Stimulated activated CD4-positive, alpha-beta T cell treated with anti-CD3 and anti-CD28 coated beads, TNF-alpha, amount 100 ng/mL, for 1 hour (primary cell): ENCODE results near the gene LRRC9.
"Not testable (repeated sequence)": the region's sequence is repeated elsewhere in the genome, so short reads cannot be mapped to it uniquely, and the experiment has no call there.

Experiments
- DNase-seq, 3 donors: peaks; one replicate each; pipeline ENCODE4 v3.0.0-alpha.2; 2020; ENCODE audit warnings: low read depth in 3 of 3, low spot score in 1 of 3

The LRRC9 gene

DNA sequence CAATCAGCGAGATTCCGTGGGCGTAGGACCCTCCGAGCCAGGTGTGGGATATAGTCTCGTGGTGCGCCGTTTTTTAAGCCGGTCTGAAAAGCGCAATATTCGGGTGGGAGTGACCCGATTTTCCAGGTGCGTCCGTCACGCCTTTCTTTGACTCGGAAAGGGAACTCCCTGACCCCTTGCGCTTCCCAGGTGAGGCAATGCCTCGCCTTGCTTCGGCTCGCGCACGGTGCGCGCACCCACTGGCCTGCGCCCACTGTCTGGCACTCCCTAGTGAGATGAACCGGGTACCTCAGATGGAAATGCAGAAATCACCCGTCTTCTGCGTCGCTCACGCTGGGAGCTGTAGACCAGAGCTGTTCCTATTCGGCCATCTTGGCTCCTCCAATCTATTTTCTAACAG is 32.2 kb downstream of the LRRC9 start:
- DNase-seq, result not testable (repeated sequence)

DNA sequence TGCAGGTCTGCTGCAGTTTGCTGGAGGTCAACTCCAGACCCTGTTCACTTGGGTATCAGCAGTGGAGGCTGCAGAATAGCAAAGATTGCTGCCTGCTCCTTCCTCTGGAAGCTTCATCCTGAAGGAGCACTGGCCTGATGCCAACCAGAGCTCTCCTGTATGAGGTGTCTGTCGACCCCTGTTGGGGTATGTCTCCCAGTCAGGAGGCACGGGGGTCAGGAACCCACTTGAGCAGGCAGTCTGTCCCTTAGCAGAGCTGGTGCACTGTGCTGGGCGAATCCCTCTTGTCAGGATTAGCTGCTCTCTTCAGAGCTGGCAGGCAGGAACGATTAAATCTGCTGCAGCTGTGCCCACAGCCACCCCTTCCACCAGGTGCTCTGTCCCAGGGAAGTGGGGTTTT is 37.9 kb downstream of the LRRC9 start:
- not testable (repeated sequence) for DNase-seq

DNA sequence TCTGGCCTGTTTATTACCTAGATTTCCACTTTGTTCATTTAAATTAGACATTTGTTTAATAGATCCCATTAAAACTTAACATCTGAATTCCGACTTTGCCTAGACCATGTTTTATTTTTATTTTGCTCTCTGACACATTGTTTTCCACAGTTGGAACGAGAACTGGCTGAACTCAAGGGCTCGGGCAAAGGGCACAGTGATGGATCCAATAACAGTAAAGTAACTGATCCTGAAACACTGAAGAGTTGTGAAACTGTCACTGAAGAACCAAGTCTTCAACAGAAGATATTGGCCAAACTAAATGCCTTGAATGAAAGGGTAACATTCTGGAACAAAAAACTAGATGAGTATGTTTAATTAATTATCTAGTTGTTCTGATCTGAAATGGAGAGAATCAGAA is 39.7 kb downstream of the LRRC9 start:
- no peak for DNase-seq

DNA sequence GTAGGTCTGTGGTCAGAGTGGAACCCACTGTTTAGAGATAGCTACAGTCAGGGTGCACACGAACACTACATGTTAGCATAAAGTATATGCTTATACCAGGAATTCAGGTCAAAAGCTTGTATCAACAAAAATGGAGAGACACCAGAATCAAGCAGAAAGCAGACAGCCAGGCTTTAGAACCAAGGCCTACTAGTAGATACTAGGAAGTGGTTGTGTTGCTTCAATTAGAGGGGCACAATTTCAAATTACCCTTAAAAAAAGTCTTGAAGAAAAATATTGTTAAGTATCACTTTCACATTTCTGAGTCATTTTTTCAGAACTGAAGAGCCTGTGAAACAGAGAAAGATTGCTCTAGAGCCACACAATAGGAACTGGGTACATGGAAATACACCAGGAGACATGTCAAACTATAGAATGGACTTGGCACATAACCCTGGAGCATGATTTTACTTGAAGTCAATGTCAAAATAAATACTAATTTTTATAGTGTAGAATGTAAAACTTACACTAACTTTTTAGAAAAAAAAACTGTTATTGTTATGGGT is 41.6 kb downstream of the LRRC9 start:
- no peak for DNase-seq

DNA sequence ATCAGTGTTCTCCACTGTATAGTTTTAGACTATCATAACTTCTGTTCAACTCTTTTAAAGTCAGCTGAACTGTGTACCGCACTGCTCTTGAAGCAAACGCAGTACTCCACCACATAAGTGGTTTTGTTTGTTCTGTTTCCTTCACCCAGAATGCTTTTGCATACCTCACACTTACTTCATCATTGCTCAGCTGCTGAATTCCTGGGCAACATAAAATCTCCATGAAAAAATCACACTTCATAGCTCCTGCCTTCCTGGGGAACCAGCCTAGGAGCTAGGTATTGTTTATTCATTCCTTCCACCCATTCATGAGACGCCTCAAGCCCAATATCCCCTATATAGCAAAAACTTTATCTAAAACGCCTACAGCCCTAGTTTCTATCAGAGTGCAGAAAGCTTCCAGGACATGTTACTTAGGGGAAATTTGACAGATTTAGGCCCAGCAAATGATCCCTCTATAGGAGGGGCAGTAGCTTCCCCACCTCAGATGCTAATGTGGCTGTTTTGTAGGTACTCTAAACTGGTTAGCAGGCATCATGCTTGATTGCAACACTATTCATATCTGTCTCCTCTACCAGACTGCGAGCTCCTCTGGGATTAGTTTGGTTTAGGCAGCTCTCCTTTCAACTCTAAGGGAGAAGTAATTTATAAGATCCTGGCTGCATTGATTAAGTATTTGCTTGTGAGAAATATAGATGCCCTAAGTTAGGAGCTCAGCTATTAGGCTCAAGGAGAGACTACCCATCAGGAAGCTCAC is 44.5 kb downstream of the LRRC9 start:
- no peak for DNase-seq

DNA sequence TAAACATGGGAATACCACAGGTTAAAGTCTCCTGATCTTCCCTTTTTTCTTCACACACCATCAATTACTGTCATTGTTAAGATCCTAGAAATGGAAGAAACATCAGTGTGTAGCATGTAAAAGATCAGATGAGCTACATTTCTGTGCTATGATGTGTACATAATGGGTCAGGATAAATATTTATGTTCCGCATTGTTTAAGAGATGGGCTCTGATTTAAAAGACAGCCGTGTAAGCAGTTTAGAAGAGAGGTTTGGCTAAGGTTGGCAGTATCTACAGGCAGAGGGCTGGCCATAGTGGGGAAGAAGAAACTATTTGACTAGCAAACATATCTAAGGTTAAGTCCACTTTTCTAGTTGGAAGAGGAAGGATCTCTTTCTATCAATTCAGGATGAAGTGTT is 49.4 kb downstream of the LRRC9 start:
- no peak for DNase-seq

DNA sequence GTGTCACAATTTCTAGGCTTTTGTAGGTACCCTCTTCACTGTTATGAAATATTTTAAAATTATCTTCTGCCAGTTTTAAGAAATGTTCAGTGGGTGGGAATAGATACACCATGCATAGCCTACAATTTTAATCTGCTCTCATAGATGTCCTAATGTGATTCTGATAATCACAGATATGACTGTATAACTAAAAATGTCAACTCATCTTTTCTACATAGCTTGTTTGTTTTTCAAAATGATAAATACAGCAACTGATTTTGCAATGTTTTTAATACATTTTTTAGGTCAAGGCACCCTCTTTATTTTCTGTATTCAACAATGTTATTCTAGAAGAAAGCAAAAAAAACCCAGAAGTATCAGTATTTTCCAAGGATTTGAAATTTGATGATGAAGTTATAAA is 61.6 kb downstream of the LRRC9 start:
- DNase-seq, result no peak

DNA sequence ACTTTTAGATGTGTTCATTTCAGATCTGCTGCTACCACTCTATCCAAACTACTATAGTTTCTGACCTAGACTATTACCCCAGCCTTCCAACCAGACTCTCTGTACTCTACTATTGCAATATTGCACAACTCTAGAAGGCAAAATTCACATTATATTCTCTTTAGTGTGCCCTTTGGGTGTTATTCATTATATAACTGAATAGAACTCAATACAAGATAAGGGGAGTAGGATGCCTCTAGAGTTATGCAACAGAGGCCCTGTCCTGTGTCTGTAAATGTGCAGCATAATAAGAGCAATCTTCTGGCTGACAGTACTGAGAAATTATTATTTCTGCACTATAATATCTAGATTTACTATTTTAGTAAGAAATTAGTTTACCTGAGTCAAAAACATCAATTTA is 63.1 kb downstream of the LRRC9 start:
- DNase-seq, result no peak

DNA sequence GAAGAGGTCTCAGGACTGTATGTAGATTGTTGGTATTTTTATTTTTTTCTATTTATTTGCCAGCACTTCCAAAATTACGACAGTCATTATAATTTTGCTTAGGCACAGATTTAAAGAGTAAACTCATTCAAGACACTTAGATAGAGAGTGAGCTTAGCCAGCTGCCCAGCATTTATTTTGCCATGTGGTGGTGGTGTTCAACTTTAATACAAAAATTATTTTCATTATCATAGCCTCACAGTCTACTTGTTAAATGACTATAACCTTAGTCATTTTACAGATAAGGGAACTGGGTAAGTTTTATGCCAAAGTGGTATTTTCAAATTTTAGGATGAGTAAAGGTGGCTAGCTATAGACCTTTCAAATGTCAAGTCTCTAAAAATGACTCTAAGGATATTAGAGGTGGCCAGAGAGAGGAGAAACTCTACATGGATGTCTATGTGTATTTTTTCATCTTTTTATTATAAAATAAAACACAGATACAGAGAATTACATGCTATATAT is 66.7 kb downstream of the LRRC9 start:
- no peak for DNase-seq

DNA sequence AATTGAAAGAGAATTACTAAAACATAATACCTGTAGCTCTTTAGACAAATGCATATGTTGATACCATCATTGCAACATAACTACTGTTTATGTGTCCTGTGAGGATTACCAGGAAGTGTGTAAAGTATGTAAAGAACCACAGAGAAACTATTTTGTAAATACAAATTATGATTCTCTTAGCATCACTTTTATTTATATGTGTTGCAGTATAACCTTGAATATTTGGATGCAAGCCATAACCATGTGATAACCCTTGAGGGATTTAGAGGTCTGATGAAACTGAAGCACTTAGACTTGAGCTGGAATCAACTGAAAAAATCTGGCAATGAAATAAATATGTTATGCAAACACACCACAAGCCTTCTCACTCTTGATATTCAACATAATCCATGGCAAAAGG is 77.5 kb downstream of the LRRC9 start:
- DNase-seq, result no peak

DNA sequence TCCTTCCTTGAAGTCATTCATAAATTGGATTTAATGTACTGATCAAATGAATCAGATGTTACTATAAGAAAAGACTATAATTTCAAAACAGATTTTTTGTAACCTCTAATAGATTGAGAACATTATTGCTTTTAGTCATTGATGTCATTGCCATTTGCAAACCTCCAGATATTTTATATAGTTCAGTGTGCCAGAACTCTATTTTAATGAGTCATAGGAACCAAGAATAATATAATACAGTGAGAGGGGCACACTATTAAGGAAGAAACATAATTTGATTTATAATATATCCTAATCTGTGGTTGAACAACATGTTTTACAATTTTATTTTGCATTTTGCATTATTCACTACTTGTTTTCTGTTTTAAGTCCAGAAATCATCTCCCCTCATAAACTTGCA is 78.0 kb downstream of the LRRC9 start:
- no peak for DNase-seq

DNA sequence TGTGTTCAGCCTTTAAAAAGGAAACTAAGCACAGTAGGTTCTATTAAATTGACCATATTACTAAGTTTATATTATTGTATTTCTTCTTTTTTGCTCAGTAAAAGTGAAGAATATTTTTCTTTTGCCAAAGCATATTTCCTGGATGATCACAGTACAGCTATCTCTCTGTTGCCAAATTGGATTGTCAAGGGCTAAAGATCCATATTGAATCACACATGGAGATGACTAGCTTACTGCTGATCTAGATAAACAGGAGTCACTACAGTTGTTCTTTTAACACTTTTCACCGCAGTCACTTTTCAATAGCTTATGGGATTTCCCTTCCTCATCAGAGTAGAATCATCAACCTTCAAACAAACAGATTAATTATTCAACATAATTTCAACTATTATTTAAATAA is 78.6 kb downstream of the LRRC9 start:
- no peak for DNase-seq

DNA sequence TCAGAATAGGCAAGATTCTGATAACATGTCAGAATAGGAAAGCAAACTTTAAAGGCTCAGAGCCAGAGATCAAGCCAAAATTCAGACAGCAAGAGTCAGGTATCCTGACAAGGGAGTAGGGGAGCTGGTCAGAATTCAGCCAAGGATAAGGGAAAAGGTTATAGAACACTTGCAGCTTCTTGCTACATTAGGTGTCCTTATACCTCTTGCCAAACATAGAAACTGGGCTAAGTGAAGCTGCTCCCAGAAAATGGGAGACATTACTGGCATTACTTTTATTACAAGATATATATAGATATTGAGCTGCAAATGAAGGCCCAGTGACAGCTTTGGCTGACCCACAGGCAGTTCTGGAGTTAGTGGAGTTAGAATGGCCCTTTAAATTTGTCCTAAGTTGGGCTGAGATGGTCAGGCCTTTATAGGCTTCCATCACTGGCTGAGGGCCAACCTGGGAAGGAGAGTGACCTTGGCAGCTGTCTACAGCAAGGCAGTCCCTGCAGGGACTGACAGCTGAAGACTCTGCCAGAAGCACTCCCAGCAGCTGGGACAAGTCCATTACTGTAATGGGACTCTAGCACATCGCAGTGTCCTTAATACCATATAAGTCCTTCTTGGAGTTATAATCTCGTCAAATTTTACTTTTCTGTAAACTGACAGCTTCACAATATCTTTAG is 83.0 kb downstream of the LRRC9 start:
- no peak for DNase-seq

DNA sequence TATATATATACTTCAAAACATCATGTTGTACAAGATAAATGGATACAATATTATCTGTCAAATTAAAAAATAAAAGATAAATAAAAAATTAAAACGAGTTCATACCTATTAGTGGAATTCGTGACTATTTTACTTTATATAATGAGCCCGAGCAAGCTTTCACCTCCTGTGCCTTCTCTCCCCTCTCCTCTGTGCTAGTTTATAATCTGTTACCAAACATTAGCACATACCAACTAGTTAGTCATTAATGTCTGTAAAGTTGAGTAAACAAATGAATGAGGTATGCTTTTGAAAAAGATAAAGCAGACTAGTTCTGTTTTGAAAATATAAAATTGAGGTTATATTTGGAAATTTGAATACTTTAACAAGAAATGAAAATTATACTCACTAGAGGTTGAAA is 84.0 kb downstream of the LRRC9 start:
- no peak for DNase-seq

DNA sequence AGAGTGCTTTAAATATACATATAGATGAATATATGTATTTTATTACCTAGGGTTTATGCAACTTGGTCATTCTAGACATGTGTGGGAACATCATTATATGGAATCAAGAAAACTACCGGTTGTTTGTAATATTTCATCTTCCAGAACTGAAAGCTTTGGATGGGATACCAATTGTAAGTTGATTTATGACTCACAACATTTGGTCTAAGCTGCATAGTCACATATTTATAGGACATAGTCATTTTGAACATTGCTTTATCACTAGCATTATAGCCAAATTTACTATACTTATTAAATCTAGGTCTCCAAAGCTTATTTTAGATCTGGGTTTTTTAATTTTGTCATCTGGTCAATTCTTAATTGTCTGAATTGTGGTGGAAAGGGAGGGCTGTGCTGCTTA is 88.1 kb downstream of the LRRC9 start:
- DNase-seq, result no peak

DNA sequence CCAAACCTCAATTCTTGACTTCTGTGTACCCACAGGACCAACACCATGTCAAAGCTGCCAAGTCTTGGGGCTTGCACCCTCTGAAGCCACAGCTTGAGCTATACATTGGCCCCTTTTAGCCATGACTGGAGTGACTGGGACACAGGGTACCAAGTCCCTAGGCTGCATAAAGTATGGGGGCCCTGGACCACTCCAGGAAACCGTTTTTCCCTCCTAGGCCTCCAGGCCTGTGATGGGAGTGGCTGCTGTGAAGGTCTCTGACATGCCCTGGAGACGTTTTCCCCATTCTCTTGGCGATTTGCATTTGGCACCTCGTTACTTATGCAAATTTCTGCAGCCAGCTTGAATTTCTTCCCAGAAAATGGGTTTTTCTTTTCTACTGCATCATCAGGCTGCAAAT is 90.3 kb downstream of the LRRC9 start:
- not testable (repeated sequence) for DNase-seq

DNA sequence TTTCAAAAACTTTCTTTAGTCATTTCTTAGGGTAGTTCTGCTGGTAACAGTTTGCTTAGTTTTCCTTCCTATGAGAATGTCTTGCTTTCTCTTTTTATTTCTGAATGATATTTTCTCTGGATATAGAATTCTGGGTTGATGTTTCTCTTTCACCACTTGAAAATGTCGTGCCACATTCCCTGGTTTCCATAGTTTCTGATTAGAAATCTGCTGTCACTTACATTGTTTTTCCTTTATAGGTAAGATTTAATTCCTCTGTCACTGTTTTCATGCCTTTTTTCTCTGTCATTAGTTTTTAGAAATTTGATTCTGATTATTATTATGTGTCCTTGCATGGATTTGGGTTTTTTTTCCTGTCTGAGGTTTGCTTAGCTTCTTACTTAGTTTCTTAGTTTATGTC is 94.5 kb downstream of the LRRC9 start:
- DNase-seq, result no peak

DNA sequence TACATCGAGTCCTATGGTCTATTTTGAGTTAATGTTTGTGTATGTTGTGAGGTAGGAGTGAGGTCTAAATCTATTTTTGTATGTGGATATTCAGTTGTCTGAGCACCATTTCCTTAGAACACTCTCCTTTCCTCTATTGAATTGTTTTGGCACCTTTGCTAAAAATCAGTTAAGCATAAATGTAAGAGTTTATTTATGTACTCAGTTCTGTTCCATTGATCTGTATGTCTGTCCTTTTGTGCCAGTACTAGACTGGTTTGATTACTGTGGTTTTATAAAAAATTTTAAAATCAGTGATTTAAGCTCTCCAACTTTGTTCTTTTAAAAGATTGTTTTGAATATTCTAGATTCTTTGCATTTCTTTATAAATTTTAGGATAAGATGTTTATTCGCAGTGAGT is 101.7 kb downstream of the LRRC9 start:
- no peak for DNase-seq

DNA sequence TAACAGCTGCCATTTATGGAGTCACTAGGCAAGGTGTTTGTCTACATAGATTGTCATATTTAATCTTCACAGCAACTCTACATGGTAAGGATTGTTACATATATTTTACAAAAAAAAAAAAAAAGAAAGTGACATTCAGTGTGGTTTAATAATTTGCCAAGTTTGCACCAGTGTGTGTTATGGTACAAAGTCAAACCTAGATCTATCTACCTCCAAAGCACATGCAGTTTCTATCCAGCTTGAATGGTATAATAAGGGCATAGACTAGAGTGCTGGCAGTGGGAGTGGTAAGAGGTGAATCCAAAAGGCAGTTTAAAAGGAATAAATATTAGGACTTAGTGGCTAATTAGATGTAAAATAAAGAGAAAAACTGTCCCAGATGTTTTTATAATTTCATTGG is 105.6 kb downstream of the LRRC9 start:
- no peak for DNase-seq

DNA sequence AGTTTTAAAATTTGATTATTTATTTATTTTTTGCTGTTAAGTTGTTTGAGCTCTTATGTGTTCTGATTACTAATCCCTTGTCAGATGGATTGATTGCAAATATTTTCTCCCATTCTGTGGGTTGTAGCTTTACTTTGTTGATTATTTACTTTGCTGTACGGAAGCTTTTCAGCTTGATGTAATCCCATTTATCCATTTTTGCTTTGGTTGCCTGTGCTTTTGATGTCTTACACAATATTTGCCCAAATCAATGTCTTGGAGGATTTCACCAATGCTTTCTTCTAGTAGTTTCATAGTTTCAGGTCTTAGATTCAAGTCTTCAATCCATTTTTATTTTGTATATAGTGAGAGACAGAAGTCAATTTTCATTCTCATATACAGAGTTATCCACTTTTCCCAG is 115.2 kb downstream of the LRRC9 start:
- no peak for DNase-seq

DNA sequence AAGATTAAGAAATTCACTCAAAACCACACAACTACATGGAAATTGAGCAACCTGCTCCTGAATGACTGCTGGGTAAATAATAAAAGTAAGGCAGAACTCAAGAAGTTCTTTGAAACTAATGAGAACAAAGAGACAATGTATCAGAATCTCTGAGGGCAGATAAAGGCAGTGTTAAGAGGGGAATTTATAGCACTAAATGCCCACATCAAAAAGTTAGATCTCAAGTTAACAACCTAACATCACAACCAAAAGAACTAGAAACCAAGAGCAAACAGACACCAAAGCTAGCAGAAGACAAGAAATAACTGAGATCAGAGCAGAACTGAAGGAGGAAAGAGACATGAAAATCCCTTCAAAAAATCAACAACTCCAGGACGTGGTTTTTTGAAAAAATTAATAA is 128.0 kb downstream of the LRRC9 start:
- not testable (repeated sequence) for DNase-seq

DNA sequence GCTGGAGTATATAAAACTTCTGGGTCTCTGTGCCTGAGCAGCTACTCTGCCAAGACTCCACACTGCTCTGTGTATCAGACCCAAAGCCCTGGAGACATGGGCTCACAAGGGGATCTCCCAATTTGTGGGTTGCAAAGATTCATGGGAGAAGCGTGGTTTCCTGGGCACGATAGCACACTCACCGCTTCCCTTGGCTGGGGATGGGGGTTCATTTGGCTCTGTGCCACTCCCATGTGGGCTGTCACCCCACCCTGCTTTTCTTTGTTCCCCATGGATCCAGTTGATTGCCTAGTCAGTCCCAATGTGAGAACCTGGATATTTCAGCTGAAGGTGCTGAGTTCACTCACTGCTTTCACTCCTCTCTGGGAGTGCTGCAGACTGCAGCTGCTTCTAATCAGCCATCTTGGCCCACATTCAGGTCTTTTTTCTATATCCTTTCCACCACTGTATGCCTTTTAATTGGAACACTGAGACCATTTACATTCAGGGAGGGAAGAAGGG is 131.8 kb downstream of the LRRC9 start:
- no peak for DNase-seq
